ENCODE measurements around the gene WWP2. TPM values are rescaled to one million over a fixed set of nuclear protein-coding genes. Genes with fewer than 3 reads are reported as not detected.
"Not testable (repeated sequence)": the region's sequence is repeated elsewhere in the genome, so short reads cannot be mapped to it uniquely, and the experiment has no call there.

WWP2 gene
- total and polyA plus RNA-seq, 7 donors = 11.4 to 59.0 (median 23.9) TPM

GRCh38 chr16:69799611-69800031 is 37.5 kb downstream of the WWP2 start:
- Histone ChIP-seq H3K4me1 (peaks cover 0 to 11% (median 5%) of the 10 kb centered on the region in 4 donors), H3K36me3 (peaks cover 0 to 17% (median 0%) of the 10 kb centered on the region in 4 donors), H3K4me3 (no peak overlapping the region), H3K9me3 (no peaks in the 10 kb centered on the region), H3K27me3 (no peaks in the 10 kb centered on the region), H3K27ac (no peak overlapping the region)
- no peak for DNase-seq
- WGBS, 2 donors = 86 to 87% methylated on average over 11 of the region's 11 CpGs
- intact Hi-C loops (cut with DNase I) = loop anchor here (5.0 kb wide), 1 partner anchor 43 kb away; no protein-coding TSS in a partner anchor
- TF ChIP-seq, protein P1, sequence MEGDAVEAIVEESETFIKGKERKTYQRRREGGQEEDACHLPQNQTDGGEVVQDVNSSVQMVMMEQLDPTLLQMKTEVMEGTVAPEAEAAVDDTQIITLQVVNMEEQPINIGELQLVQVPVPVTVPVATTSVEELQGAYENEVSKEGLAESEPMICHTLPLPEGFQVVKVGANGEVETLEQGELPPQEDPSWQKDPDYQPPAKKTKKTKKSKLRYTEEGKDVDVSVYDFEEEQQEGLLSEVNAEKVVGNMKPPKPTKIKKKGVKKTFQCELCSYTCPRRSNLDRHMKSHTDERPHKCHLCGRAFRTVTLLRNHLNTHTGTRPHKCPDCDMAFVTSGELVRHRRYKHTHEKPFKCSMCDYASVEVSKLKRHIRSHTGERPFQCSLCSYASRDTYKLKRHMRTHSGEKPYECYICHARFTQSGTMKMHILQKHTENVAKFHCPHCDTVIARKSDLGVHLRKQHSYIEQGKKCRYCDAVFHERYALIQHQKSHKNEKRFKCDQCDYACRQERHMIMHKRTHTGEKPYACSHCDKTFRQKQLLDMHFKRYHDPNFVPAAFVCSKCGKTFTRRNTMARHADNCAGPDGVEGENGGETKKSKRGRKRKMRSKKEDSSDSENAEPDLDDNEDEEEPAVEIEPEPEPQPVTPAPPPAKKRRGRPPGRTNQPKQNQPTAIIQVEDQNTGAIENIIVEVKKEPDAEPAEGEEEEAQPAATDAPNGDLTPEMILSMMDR (IDR thresholded peaks at IDR 0.05) = no peak
- TF ChIP-seq EP300 (IDR thresholded peaks at IDR 0.05) (no peak), POLR2AphosphoS5 (IDR thresholded peaks at IDR 0.05) (no peak)

GRCh38 chr16:69804297-69804696 is 42.2 kb downstream of the WWP2 start:
- Histone ChIP-seq H3K4me1 (no peaks in the 10 kb centered on the region), H3K27ac (no peak overlapping the region), H3K9me3 (no peaks in the 10 kb centered on the region), H3K27me3 (no peaks in the 10 kb centered on the region), H3K4me3 (no peak overlapping the region), H3K36me3 (peaks cover 0 to 9% (median 0%) of the 10 kb centered on the region in 4 donors)
- DNase-seq = no peak
- WGBS, 2 donors = 64 to 83% methylated on average over 1 of the region's 1 CpG
- intact Hi-C loops (cut with DNase I) = loop anchor here (5.0 kb wide), 1 partner anchor 38 kb away; no protein-coding TSS in a partner anchor
- no peak for TF ChIP-seq EP300 (IDR thresholded peaks at IDR 0.05)
- no peak for TF ChIP-seq POLR2A (IDR thresholded peaks at IDR 0.05)
- TF ChIP-seq POLR2AphosphoS5 (IDR thresholded peaks at IDR 0.05) = no peak
- TF ChIP-seq, protein P1 (IDR thresholded peaks at IDR 0.05) = no peak

- H3K27ac ChIP-seq; intact Hi-C loops (cut with DNase I); H3K4me3 ChIP-seq; DNase-seq; H3K27me3 ChIP-seq; H3K4me1 ChIP-seq; H3K9me3 ChIP-seq; H3K36me3 ChIP-seq: not testable (repeated sequence)
Measured at GRCh38 chr16:69806776-69807175, 44.6 kb downstream of the WWP2 start.

DNA sequence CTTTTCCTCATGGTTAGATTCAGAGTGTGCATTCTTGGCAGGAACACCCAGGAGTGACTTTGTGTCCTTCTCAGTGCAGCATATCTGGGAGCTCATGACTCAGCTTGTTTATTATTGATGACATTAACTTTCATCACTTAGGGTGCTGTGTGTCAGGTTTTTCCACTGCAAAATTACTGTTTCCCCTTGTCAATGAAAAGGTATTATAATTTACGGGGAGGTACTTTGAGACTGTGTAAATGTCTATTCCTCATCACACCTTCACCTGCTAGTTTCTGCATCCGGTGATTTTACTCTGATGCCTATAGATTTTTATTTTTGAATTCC is 50.5 kb downstream of the WWP2 start:
- TF ChIP-seq POLR2A (IDR thresholded peaks at IDR 0.05) = no peak
- TF ChIP-seq, protein P1 (IDR thresholded peaks at IDR 0.05) = no peak
- TF ChIP-seq POLR2AphosphoS5 (IDR thresholded peaks at IDR 0.05) = no peak
- TF ChIP-seq EP300 (IDR thresholded peaks at IDR 0.05) = no peak
- Histone ChIP-seq H3K9me3 (no peaks in the 10 kb centered on the region), H3K36me3 (no peaks in the 10 kb centered on the region), H3K27me3 (no peaks in the 10 kb centered on the region), H3K4me1 (no peaks in the 10 kb centered on the region), H3K27ac (no peak overlapping the region), H3K4me3 (no peak overlapping the region)
- DNase-seq = no peak
- WGBS, 2 donors = 98 to 99% methylated on average over 2 of the region's 2 CpGs
- intact Hi-C loops (cut with DNase I) = no loop called here

DNA sequence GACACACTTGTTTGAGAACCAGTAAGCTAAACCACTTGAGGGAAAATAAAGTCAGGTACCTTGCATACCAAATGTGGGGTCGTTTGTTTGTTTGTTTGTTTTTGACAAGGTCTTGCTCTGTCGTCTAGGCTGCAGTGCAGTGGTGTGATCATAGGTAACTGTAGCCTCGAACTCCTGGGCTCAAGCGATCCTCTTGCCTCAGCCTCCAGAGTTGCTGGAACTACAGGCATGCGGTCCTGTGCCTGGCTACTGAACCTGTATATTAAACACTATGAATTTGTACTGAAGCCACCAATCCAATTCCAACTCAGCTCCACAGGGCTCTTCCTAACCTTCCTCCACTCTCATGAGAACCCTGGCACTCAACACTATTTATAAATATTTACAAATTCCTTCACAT is 51.9 kb downstream of the WWP2 start:
- H3K27me3 ChIP-seq = no peaks in the 10 kb centered on the region
- no peak for DNase-seq
- no peak for TF ChIP-seq POLR2A (IDR thresholded peaks at IDR 0.05)
- TF ChIP-seq, protein P1 (IDR thresholded peaks at IDR 0.05) = no peak
- TF ChIP-seq EP300 (IDR thresholded peaks at IDR 0.05) = no peak
- no peak for TF ChIP-seq POLR2AphosphoS5 (IDR thresholded peaks at IDR 0.05)
- no peaks in the 10 kb centered on the region for H3K9me3 ChIP-seq
- H3K27ac ChIP-seq = no peak overlapping the region
- no peaks in the 10 kb centered on the region for H3K36me3 ChIP-seq
- 79 to 87% methylated on average over 5 of the region's 5 CpGs for WGBS, 2 donors
- no peaks in the 10 kb centered on the region for H3K4me1 ChIP-seq
- intact Hi-C loops (cut with DNase I) = no loop called here
- no peak overlapping the region for H3K4me3 ChIP-seq

All from sigmoid colon (tissue), 7 donors.